ENCODE measurements around the gene NPHS1.

DNA sequence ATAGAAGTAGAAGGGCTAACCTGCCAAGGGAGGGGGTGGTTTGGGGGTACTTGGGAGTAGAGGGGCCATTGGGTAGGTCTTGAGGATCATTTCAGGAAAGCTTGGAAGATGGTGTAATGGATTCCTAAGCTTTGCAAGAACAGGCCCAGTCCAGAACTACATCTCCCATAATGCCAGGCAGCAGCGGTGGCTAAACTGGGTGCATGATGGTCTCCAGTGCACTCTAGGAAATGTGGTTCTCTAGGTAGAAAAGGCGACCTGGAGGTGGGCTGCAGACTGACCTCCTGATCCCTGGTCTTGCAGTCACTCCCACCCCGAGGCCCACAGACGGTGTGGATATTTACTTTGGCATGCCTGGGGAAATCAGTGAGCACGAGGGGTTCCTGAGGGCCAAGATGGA lies 19.9 kb upstream of the NPHS1 start:
- TF ChIP-seq, protein P1, sequence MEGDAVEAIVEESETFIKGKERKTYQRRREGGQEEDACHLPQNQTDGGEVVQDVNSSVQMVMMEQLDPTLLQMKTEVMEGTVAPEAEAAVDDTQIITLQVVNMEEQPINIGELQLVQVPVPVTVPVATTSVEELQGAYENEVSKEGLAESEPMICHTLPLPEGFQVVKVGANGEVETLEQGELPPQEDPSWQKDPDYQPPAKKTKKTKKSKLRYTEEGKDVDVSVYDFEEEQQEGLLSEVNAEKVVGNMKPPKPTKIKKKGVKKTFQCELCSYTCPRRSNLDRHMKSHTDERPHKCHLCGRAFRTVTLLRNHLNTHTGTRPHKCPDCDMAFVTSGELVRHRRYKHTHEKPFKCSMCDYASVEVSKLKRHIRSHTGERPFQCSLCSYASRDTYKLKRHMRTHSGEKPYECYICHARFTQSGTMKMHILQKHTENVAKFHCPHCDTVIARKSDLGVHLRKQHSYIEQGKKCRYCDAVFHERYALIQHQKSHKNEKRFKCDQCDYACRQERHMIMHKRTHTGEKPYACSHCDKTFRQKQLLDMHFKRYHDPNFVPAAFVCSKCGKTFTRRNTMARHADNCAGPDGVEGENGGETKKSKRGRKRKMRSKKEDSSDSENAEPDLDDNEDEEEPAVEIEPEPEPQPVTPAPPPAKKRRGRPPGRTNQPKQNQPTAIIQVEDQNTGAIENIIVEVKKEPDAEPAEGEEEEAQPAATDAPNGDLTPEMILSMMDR (IDR thresholded peaks at IDR 0.05): no peak
- no peak for TF ChIP-seq POLR2A (IDR thresholded peaks at IDR 0.05)
